Epithelial cell of esophagus (primary cell): ENCODE data around the gene NR1D2.
A peak's percentile ranks its signal among the peaks of the same experiment; 100 is the strongest.

Experiments
- DNase-seq: peaks from one replicate; pipeline ENCODE4 v3.0.0; 2010; ENCODE audit warnings: low read depth
- H3K4me3 ChIP-seq: 2 replicates; pipeline ENCODE4 v1.5.1; 2011; ENCODE audit warnings: mild to moderate bottlenecking, low read length, control low read depth
- CTCF ChIP-seq: IDR thresholded peaks from 2 replicates; pipeline ENCODE4 v1.5.1; 2011; ENCODE audit warnings: low read depth, mild to moderate bottlenecking, low read length, control low read depth, inconsistent platforms; ENCODE audit not compliant: insufficient read depth; ENCODE audit errors: missing control alignments

The NR1D2 gene

GRCh38 chr3:23944007-23944783, 891 bp upstream of the NR1D2 start:
- H3K4me3 ChIP-seq = peak overlapping the region; percentile 64
- TF ChIP-seq CTCF = no peak
- DNase-seq = no peak

- H3K4me3 ChIP-seq = peak overlapping the region; percentile 46
- no peak for DNase-seq
- no peak for TF ChIP-seq CTCF
Measured at GRCh38 chr3:23945663-23945912, 502 bp downstream of the NR1D2 start.

GRCh38 chr3:23945913-23946687, 1.0 kb downstream of the NR1D2 start:
- TF ChIP-seq CTCF = no peak
- H3K4me3 ChIP-seq = peak overlapping the region; percentile 62
- peak; percentile 95 for DNase-seq

DNA sequence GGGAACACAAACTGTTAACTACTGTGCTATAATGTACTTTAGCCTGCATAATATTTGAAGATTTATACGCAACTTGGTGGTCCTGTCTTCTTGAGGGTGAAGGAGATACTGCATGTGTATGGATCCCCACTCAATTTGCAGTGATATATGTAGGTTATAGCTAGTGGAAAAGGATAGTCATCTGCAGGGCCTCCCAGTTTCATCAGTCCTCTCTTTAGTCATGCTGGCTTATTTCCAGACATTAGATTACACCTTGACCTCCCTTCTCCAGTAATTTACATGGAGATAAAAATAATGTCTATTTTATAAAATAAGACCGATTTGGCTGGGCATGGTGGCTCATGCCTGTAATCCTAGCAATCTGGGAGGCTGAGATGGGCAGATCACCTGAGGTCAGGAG, 3.7 kb downstream of the NR1D2 start:
- peak; percentile 71 for DNase-seq
- no peak for TF ChIP-seq CTCF
- H3K4me3 ChIP-seq = no peak overlapping the region

GRCh38 chr3:23949784-23950183, 4.7 kb downstream of the NR1D2 start:
- no peak for DNase-seq
- no peak overlapping the region for H3K4me3 ChIP-seq
- TF ChIP-seq CTCF = no peak

- no peak for TF ChIP-seq CTCF
- DNase-seq = no peak
- H3K4me3 ChIP-seq = no peak overlapping the region
Measured at GRCh38 chr3:23950293-23950692, 5.2 kb downstream of the NR1D2 start.
